ENCODE measurements around the gene GJD3.

- no peak for TF ChIP-seq CTCF (IDR thresholded peaks at IDR 0.05; ENCODE audit: low read length)
- no peak for TF ChIP-seq EZH2 (optimal IDR thresholded peaks at IDR 0.05; ENCODE audit: low read depth, low read length)
Observed at GRCh38 chr17:40374821-40375498, 10.4 kb upstream of the GJD3 start.

All from MM.1S (cell line).